HG03139 (cell line): Measurements from ENCODE around the gene FBXL15.

Experiments
- ATAC-seq: cut with Tn5 transposase; IDR thresholded peaks from one replicate; pipeline ENCODE4 v1.9.1; 2021; ENCODE audit not compliant: unreplicated experiment

The FBXL15 gene

GRCh38 chr10:102424916-102425315 lies 4.3 kb downstream of the FBXL15 start:
- ATAC-seq: no peak

DNA sequence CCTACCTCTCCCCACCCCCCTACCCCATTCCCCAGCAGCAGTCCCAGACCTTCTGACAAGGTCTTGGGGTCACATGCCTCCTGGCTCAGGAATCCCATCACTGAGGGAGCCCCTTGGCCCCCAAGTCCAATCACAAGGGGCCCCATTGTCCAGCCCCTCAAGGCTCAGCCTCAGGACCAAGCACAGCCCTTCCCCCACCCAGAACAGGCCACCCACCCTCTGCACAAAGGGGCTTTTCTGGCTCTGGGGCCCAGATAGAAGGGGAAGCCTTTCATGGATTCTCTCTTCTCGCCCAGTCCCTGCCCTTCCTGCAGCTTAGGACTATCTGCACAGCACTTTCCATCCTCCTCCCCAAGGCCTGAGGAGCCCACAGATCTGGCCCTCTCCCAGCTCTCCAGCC lies 4.8 kb downstream of the FBXL15 start:
- ATAC-seq: no peak

DNA sequence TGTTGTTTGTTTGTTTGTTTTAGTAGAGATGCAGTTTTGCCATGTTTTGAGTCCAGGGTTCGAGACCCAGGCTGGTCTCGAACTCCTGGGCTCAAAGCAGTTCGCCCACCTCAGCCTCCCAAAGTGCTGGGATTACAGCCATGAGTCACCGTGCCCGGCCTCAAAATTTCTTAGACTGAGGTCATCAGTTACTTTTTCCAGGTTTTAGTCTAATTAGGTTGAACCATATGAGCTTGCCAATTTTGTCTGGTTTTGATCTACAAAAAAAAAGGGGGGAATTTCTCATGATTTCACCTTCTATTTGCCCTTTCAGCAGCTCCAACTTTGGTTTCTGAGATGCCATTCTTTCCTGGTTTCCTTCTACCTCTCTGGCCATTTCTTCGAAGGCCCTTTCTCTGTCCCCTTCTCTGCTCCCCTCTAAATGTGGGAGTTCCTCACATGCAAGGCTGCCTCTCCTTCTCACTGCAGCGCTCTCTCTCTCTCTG lies 6.2 kb downstream of the FBXL15 start:
- ATAC-seq: no peak

DNA sequence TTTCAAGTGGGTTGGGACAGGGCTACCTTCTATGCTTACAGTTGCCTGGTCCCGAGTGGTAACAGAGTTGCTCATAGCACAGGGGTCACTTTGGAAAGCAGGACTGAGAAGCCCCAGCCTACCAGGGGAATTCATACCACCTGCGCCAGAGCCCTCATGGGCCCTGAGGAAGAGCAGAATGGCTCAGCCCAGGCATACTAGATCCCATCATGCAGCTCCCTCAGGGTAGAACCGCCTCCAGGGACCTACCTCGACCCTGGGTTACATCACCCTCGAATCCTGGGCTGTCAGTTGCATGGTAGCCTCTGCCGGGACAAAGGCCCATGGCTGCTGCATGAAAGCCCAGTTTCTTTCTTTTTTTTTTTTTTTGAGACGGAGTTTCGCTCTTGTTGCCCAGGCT lies 8.8 kb downstream of the FBXL15 start:
- no peak for ATAC-seq

- no peak for ATAC-seq
These were observed 11.0 kb downstream of the FBXL15 start for GRCh38 chr10:102431452-102432124.

- ATAC-seq: peak; percentile 85
These were observed 11.7 kb downstream of the FBXL15 start, which contains the start of gene CUEDC2 for GRCh38 chr10:102432162-102432950. Gene CUEDC2 (minus strand): TSS chr10:102432574. CDS start chr10:102425188, 7,386 bp downstream.

DNA sequence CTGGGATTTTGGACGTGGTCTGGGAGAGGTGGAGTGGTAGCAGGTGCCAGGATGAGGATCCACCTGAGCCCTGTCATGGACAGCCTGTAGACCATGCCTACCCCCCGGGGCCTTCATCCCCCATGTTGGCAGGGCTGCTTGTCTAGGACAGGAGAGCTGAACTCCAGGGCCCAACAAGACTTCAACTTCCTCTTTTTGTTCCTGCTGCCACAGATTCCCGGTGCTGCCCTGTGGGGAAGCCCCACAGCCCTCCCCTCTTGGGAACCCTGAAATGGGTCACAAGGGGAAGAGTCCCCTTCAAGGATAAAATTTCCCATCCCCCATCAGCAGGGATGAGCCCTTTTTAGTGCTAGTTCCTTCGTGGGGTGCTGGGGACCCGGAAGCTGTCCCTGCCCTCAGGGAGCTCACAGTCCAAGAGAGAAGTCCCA lies 13.0 kb downstream of the FBXL15 start:
- ATAC-seq: no peak

DNA sequence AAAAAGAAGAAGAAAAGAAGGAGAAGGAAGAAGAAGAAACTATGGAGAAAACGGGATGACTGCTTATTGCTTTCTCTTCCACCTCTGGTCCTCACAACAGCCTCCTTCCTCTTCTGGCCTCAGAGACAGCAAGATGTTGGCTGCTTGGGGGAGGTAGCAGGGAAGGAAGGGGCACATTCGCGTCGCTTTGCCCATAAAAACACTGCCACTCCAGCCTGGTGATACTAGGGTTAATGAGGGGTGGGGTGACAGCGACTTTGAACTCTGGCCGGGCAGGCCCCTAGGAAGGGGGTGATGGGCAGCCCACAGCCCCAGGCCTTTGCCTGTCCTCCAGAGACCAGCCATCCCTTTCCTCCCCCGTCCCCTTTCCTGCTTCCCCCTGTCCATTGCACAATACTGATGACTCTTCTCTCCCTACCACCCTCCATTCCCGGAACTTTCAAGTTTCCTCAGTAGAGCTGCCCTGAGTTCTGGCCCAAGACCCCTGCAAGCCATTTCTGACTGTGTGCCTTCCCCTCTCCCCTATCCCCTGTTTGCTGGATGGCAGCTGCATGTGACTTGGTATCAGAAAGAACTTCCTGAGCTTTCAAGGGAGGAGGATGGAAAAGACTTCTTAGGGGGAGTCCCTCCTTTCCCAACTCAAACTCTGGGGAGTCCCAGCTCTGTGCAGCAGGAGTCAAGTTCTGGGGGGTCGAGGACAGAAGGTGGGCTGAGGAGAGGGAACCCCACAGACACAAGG lies 13.9 kb downstream of the FBXL15 start:
- no peak for ATAC-seq

DNA sequence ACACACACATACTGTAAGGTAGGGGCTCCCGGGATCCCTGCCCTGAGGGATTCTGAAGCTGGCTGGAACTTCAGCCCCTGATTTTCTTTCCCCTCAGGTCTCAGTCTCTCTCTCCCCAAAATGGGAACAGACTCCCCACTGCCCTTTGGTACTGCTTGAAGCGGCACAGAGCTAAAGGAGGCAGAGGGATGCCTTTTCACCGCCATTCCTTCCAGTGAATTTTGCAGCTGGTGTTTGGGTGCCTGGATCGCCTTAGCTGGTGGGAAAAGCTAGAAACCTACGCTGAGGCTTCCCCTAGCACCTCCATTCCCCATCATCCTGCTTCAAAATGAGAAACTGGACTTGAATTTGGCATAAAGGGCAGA lies 14.5 kb downstream of the FBXL15 start:
- no peak for ATAC-seq

- ATAC-seq: no peak
These were observed 15.0 kb downstream of the FBXL15 start for GRCh38 chr10:102435529-102436233.

DNA sequence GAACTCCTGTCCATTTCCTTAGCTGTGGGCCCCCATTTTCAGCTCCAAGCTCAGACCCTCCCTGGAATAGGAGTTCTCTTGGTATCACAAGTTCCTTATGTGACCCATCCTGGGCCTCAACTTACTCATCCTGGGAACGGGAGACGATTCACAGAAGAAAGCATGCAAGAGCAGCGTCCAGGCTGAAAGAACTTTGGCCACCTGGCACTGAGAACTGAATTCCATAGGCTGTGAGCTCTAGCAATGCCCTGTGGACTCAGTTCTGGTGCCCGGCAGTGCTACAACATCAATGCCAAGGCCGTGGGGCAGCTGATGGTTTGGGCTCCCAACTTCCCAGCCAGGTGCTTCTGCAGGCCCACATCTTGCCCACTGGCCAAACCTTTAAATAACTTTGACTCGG lies 15.7 kb downstream of the FBXL15 start:
- ATAC-seq: no peak

- ATAC-seq: no peak
These were observed 16.9 kb downstream of the FBXL15 start for GRCh38 chr10:102437515-102437914.

DNA sequence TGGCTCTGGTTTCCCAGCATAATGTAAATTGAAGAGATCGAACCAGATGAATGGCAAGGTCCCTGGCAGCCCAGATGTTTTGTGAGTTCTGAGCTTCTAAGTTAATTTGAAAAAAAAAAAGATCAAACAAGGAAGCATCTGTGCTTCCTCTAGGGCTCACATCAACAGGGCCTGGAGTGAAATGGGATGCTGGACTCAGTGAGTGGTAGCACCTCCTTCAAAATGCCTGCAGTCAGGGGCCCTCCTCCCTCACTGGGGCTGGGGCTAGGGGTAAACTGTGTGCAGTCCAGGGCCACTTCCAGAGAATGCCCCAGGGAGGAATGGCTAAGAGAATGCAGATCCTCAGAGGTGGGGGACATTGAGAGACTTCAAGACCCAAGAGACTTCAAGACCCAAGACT lies 17.7 kb downstream of the FBXL15 start:
- ATAC-seq: no peak

DNA sequence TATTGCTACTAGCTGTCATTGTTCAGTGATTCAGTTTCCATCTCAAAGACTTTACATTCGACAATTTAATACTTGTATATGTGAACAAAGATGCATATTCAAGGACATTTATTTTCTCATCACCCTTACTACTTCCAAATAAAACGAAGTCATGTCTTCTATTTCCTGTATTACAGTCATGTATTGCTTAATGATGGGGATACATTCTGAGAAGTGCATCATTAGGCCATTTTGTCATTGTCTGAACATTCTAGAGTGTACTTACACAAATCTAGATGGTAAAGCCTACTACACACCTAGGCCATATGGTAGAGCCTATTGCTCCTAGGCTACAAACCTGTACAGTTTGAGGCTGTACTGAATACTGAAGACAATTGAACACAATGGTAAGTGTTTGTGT lies 24.2 kb downstream of the FBXL15 start:
- ATAC-seq: no peak

DNA sequence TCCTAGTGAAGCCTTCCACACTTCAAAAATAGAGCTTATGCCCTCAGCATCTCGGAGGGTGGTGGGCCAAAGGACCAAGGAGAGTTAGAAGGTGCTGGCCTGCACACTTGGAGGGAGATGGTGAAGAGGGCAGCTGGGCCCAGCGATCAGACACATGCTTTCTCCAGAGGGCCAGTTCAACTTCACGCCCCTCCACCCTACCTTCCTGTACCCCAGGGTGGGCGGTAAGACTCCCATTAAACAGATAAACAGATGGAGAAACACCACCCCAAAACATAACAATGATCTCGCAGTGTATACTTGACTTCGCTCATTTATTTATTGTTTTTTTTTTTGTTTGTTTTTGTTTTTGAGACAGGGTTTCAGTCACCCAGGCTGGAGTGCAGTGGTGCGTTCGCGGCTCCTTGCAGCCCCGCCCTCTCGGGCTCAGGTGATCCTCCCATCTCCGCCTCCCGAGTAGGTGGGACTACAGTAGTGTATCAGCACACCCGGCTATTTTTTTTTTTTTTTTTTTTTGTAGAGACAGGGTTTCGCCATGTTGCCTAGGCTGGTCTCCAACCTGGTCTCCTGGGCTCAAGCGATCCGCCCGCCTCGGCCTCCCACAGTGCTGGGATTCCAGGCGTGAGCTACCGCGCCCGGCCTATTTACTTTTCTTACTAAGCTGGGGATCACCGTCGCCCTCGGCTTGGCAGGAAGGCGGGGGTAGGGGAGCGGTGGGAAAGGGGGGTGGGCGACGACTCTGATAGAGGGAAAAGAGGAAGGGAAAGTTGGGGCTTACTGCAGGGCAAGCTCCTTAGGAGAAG lies 28.9 kb downstream of the FBXL15 start:
- ATAC-seq: peak; percentile 35

DNA sequence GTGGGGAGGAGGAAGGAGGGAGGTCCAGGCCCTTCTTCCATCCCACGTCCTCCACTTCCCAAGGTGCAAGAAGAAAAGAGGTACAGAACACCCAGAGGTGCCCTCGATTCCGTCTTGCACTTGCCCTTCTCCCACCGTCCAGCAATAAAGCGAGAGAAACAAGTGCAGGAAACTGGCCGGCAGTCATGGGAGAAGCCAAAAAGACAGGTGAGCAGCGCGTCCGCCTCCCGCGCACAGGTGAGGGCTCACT lies 29.4 kb downstream of the FBXL15 start:
- ATAC-seq: peak; percentile 3

- peak; percentile 79 for ATAC-seq
These were observed 29.9 kb downstream of the FBXL15 start for GRCh38 chr10:102450374-102451104.

GRCh38 chr10:102451105-102451969 lies 30.7 kb downstream of the FBXL15 start, which contains the start of gene C10orf95:
Gene C10orf95 (minus strand): TSS chr10:102451543. CDS start chr10:102451093, 450 bp downstream.
- ATAC-seq: no peak
